Mucosa of descending colon (tissue), 3 donors: ENCODE results near the gene CPE. TPM values are rescaled to one million over a fixed set of nuclear protein-coding genes. Genes with fewer than 3 reads are reported as not detected.

Experiments
- ATAC-seq: fragments of 200-7000 bp; cut with Tn5 transposase; one replicate; pipeline ENCODE4 v1.9.1; 2020; ENCODE audit warnings: mild to moderate bottlenecking, moderate library complexity
- DNase-seq, 3 donors: peaks; one replicate each; pipeline ENCODE4 v3.0.0-alpha.2; 2020
- H3K36me3 ChIP-seq: fragments of 200-600 bp; one replicate; pipeline ENCODE4 v1.8.0; 2021; ENCODE audit warnings: low read depth, mild to moderate bottlenecking
- H3K4me1 ChIP-seq: fragments of 200-600 bp; one replicate; pipeline ENCODE4 v1.8.0; 2021; ENCODE audit warnings: low read depth, mild to moderate bottlenecking
- H3K4me3 ChIP-seq: fragments of 200-600 bp; one replicate; pipeline ENCODE4 v1.8.0; 2021; ENCODE audit warnings: mild to moderate bottlenecking
- H3K9me3 ChIP-seq: fragments of 200-600 bp; one replicate; pipeline ENCODE4 v1.8.0; 2021; ENCODE audit warnings: mild to moderate bottlenecking
- CTCF ChIP-seq: fragments of 200-600 bp; IDR thresholded peaks from one replicate; pipeline ENCODE4 v1.8.0; 2022; ENCODE audit warnings: antibody characterized with exemption, mild to moderate bottlenecking
- intact Hi-C, 2 donors: fragments of 100-400 bp; cut with DNase I in 1 of 2; cut with micrococcal nuclease in 1 of 2; formaldehyde crosslinking; loops; one replicate each; pipeline versions ENCODE4 v1.11.0 to v1.11.1; 2022; cut with DNase I, micrococcal nuclease
- total RNA-seq, 3 donors: library from RNA; stranded (reverse); fragmentation: NEBNext Ultra II Directional in 2 of 3; extraction: Animal tissue kit (Norgen Biotek cat#: 25700) in 2 of 3; gene quantifications; one replicate each; pipeline versions ENCODE4 v1.2.1 to v1.2.4, GENCODE V29; 2021 to 2023
- donor health status: DM: no; HTN: no; CAD: no; lungs with moderate emphysema.
- donor health status: DM: no; HTN: no; CAD: no.
- donor health status: DM: no; HTN: yes; CAD: no.

CPE gene
- total RNA-seq, 3 donors from 2014 or later = 26.3 to 39.9 (median 33.9) TPM

DNA sequence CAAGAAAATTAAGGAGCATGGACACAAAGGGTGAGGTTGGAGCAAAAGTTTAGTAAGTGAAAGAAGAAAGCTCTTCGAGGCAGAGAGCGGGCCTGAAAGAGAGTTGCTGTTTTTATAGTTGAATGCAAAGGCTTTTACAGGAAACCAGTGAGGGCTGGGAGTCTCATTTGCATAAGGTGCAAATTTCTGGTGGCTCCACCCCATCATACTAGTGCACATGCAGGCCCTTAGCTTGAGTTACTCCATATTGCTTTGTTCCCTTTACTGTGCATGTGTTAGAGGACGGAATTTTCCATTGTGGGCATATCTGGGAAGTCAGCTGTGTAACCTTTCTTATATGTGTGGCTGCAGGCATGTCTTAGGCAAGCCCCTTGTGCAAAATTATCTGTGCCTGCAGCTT lies 48.0 kb downstream of the CPE start:
- intact Hi-C loops = no loop called here
- no peak for ATAC-seq
- H3K4me3 ChIP-seq = no peak overlapping the region
- H3K4me1 ChIP-seq = no peaks in the 10 kb centered on the region
- no peaks in the 10 kb centered on the region for H3K36me3 ChIP-seq
- DNase-seq = no peak
- no peaks in the 10 kb centered on the region for H3K9me3 ChIP-seq
- no peak for TF ChIP-seq CTCF

DNA sequence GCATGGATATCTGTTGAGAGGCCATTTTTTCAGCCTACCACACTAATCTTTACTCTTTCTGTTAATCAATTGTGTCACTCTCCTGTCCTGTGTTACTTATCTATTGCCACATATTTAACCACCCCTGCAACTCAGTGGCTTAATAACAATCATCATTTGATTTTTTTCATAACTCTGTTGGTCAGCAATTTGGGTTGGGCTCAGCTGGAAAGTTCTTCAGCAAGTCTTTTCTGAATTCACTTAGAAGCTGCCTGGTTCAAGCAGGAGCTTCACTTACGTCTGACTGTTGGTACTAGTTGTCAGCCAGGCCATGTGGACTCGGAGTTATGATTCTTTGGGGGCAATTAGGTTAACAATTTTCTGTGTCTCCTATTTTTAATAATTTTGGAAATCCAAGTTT lies 50.1 kb downstream of the CPE start:
- Histone ChIP-seq H3K4me3 (no peak overlapping the region), H3K36me3 (no peaks in the 10 kb centered on the region), H3K9me3 (no peaks in the 10 kb centered on the region), H3K4me1 (no peaks in the 10 kb centered on the region)
- no peak for ATAC-seq
- TF ChIP-seq CTCF = no peak
- intact Hi-C loops = no loop called here
- no peak for DNase-seq

DNA sequence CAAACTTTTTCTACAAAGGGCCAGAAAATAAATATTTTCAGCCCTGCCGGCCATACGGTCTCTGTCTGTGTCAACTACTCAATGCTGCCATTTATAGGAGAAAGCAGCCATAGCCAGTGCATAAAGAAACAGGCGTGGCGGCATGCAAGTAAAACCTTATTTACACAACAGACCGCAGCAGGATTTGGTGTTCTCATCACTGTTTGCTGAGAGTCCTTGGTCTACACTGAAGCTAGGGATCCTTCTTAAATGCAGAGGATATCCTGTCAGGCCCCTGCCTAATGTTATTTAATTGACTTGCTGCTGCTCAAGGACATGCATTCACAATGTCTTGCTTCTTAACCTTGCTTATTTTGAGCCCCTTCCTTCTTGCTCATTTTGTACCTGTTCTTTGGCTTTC lies 54.7 kb downstream of the CPE start:
- peak in 1 of 3 donors; percentile 6 for DNase-seq
- Histone ChIP-seq H3K9me3 (no peaks in the 10 kb centered on the region), H3K4me3 (no peak overlapping the region), H3K4me1 (no peaks in the 10 kb centered on the region), H3K36me3 (no peaks in the 10 kb centered on the region)
- intact Hi-C loops = no loop called here
- ATAC-seq = peak; percentile 55
- no peak for TF ChIP-seq CTCF

- Histone ChIP-seq H3K4me1 (no peaks in the 10 kb centered on the region), H3K36me3 (no peaks in the 10 kb centered on the region), H3K4me3 (no peak overlapping the region), H3K9me3 (no peaks in the 10 kb centered on the region)
- no peak for ATAC-seq
- intact Hi-C loops = no loop called here
- TF ChIP-seq CTCF = no peak
- no peak for DNase-seq
These were observed 58.9 kb downstream of the CPE start for GRCh38 chr4:165437691-165438090.

GRCh38 chr4:165439344-165439743 lies 60.5 kb downstream of the CPE start:
- no peaks in the 10 kb centered on the region for H3K36me3 ChIP-seq
- intact Hi-C loops = no loop called here
- H3K4me1 ChIP-seq = no peaks in the 10 kb centered on the region
- no peak for TF ChIP-seq CTCF
- ATAC-seq = no peak
- DNase-seq = no peak
- no peaks in the 10 kb centered on the region for H3K9me3 ChIP-seq
- H3K4me3 ChIP-seq = no peak overlapping the region

DNA sequence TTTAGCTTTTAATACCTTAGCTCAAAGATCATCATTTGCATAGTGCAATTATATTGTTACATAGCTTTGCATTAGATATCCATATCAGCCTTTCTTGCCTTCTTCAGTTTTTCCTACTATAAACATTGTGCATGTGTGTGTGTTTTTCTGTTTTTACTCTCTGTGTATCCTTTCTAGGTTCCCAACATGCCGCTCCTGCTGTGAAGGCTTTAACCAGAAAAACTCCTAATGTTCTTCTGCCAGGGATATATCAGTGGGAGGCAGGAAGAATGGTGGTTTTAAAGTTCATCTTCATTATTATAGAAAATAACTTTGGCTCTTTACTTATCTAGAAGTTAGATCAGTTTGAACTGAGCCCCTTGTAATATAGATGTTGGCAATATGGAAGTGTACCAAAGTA lies 61.2 kb downstream of the CPE start:
- Histone ChIP-seq H3K36me3 (no peaks in the 10 kb centered on the region), H3K4me1 (no peaks in the 10 kb centered on the region), H3K9me3 (no peaks in the 10 kb centered on the region), H3K4me3 (no peak overlapping the region)
- intact Hi-C loops = no loop called here
- TF ChIP-seq CTCF = no peak
- DNase-seq = no peak
- no peak for ATAC-seq
